Panc1 (cell line): ENCODE data around the gene ZNF160. TPM values are rescaled to one million over a fixed set of nuclear protein-coding genes. Genes with fewer than 3 reads are reported as not detected.
A peak's percentile ranks its signal among the peaks of the same experiment; 100 is the strongest.

Experiments used
- ATAC-seq: fragments of 200-7000 bp; cut with Tn5 transposase; 2 replicates; pipeline ENCODE4 v1.9.1; 2020; ENCODE audit warnings: mild to moderate bottlenecking, moderate library complexity
- BruUV-seq: library from RNA; stranded (reverse); fragments of 400-500 nt; replicated peaks from 2 replicates; lab custom pipeline; 2021; lab: Mats Ljungman, UMichigan
- CTCF ChIA-PET: fragments of 300-600 bp; sonication (Branson Sonifier 250); formaldehyde crosslinking; loops from one replicate; lab custom pipeline; 2022; ENCODE audit warnings: antibody characterized with exemption; lab: Charles Lee
- POLR2A ChIA-PET: fragments of 300-600 bp; sonication (Branson Sonifier 250); formaldehyde crosslinking; loops from one replicate; lab custom pipeline; 2022; ENCODE audit warnings: antibody characterized with exemption; lab: Charles Lee
- DNase-seq: peaks from one replicate; pipeline ENCODE4 v3.0.0-alpha.2; 2010; ENCODE audit warnings: low read depth, low spot score
- H3K27ac ChIP-seq: 2 replicates; pipeline ENCODE4 v1.5.1; 2011; ENCODE audit warnings: mild to moderate bottlenecking, low read length, inconsistent platforms
- H3K27me3 ChIP-seq: fragments of 200-500 bp; sonication (Bioruptor generic); 2 replicates; pipeline ENCODE4 v1.6.0; 2014; ENCODE audit warnings: low read length, inconsistent platforms; ENCODE audit not compliant: control insufficient read depth, insufficient read depth
- H3K36me3 ChIP-seq: fragments of 200-500 bp; sonication (Bioruptor generic); 2 replicates; pipeline ENCODE4 v1.5.1; 2014; ENCODE audit warnings: inconsistent platforms, mild to moderate bottlenecking, low read length, moderate library complexity; ENCODE audit not compliant: control insufficient read depth, insufficient read depth
- H3K4me1 ChIP-seq: 2 replicates; pipeline ENCODE4 v1.5.1; 2011; ENCODE audit warnings: inconsistent platforms, mild to moderate bottlenecking, low read length, moderate library complexity; ENCODE audit not compliant: control insufficient read depth, insufficient read depth
- H3K4me3 ChIP-seq, 2 experiments: 2 replicates each; pipeline ENCODE4 v1.5.1; 2011 to 2012; ENCODE audit warnings: low read depth in 2 of 2, low read length in 2 of 2, mild to moderate bottlenecking in 2 of 2, inconsistent platforms in 1 of 2, moderate library complexity in 1 of 2
- H3K9me3 ChIP-seq: fragments of 200-500 bp; sonication (Bioruptor generic); 2 replicates; pipeline ENCODE4 v1.5.1; 2014; ENCODE audit warnings: low read depth, mild to moderate bottlenecking, inconsistent platforms, low read length, moderate library complexity; ENCODE audit not compliant: control insufficient read depth, insufficient read depth
- CTCF ChIP-seq: fragments of 450-650 bp; IDR thresholded peaks from 2 replicates; pipeline ENCODE4 v1.5.1; 2017; ENCODE audit warnings: mild to moderate bottlenecking
- POLR2AphosphoS5 ChIP-seq: IDR thresholded peaks from 2 replicates; pipeline ENCODE4 v1.6.1; 2012; ENCODE audit warnings: mild to moderate bottlenecking, low read depth, low read length, moderate library complexity
- REST ChIP-seq, 2 experiments: IDR thresholded peaks; 2 replicates each; pipeline ENCODE4 v1.6.1; 2011 to 2012; ENCODE audit warnings: low read depth in 2 of 2, control low read depth in 1 of 2, low read length in 1 of 2, mild to moderate bottlenecking in 1 of 2, moderate library complexity in 1 of 2; ENCODE audit not compliant: insufficient read depth in 1 of 2
- SIN3A ChIP-seq: IDR thresholded peaks from 2 replicates; pipeline ENCODE4 v1.6.1; 2012; ENCODE audit warnings: low read depth, mild to moderate bottlenecking, low read length, moderate library complexity, borderline replicate concordance; ENCODE audit not compliant: insufficient read depth
- TCF7L2 ChIP-seq: IDR thresholded peaks from 2 replicates; pipeline ENCODE4 v1.6.1; 2011; ENCODE audit warnings: mild to moderate bottlenecking, low read depth, low read length, inconsistent platforms
- in situ Hi-C: cut with HindIII; loops from 2 replicates; pipeline ENCODE4 v1.10.0; 2016; ENCODE audit warnings: low sequenced_read_pairs, low pct_unique_long_range_greater_than_20kb
- intact Hi-C: fragments of 100-400 bp; cut with micrococcal nuclease; formaldehyde crosslinking; loops from one replicate; pipeline ENCODE4 v1.10.0; 2022; ENCODE audit not compliant: unreplicated experiment
- total RNA-seq: library from RNA; stranded (reverse); gene quantifications from one replicate; pipeline ENCODE4 v1.2.1, GENCODE V29; 2021; ENCODE audit not compliant: unreplicated experiment

Gene ZNF160
- total RNA-seq, 1 experiment from 2014 or later = 29.1 TPM

GRCh38 chr19:53091413-53092254, 11.6 kb downstream of the ZNF160 start:
- no peak for TF ChIP-seq TCF7L2
- TF ChIP-seq REST (IDR thresholded peaks at IDR 0.05; ENCODE audit: insufficient read depth in 1 of 2, low read depth in 2 of 2, low read length in 1 of 2) = no peak
- TF ChIP-seq CTCF = no peak
- no peak for TF ChIP-seq SIN3A
- TF ChIP-seq POLR2AphosphoS5 = no peak
- ChIA-PET POLR2A (no interaction called here), CTCF (no interaction called here)
- no peaks in the 10 kb centered on the region for H3K4me1 ChIP-seq
- intact Hi-C loops = no loop called here
- H3K27me3 ChIP-seq = no peaks in the 10 kb centered on the region
- BruUV-seq = no TSS peak
- H3K9me3 ChIP-seq = no peaks in the 10 kb centered on the region
- in situ Hi-C loops = no loop called here
- peaks cover 11% of the 10 kb centered on the region for H3K36me3 ChIP-seq
- DNase-seq (no peak), ATAC-seq (peak; percentile 57; the same call in 1 of the 2 replicates)
- H3K4me3 ChIP-seq = no peak overlapping the region
- H3K27ac ChIP-seq = no peak overlapping the region

- ChIA-PET POLR2A (no interaction called here), CTCF (no interaction called here)
- ATAC-seq = no peak
- no peaks in the 10 kb centered on the region for H3K9me3 ChIP-seq
- BruUV-seq = no TSS peak
- no peak overlapping the region for H3K4me3 ChIP-seq
- H3K27me3 ChIP-seq = no peaks in the 10 kb centered on the region
- in situ Hi-C loops = no loop called here
- no peak overlapping the region for H3K27ac ChIP-seq
- H3K4me1 ChIP-seq = no peaks in the 10 kb centered on the region
- no peak for DNase-seq
- intact Hi-C loops = no loop called here
- peaks cover 15% of the 10 kb centered on the region for H3K36me3 ChIP-seq
- TF ChIP-seq REST (IDR thresholded peaks at IDR 0.05; ENCODE audit: insufficient read depth in 1 of 2, low read depth in 2 of 2, low read length in 1 of 2) (no peak), TCF7L2 (no peak), CTCF (no peak), SIN3A (no peak), POLR2AphosphoS5 (no peak)
Observed at GRCh38 chr19:53088091-53088490, 15.1 kb downstream of the ZNF160 start.
